Measurements from ENCODE around the gene NEK6.

DNA sequence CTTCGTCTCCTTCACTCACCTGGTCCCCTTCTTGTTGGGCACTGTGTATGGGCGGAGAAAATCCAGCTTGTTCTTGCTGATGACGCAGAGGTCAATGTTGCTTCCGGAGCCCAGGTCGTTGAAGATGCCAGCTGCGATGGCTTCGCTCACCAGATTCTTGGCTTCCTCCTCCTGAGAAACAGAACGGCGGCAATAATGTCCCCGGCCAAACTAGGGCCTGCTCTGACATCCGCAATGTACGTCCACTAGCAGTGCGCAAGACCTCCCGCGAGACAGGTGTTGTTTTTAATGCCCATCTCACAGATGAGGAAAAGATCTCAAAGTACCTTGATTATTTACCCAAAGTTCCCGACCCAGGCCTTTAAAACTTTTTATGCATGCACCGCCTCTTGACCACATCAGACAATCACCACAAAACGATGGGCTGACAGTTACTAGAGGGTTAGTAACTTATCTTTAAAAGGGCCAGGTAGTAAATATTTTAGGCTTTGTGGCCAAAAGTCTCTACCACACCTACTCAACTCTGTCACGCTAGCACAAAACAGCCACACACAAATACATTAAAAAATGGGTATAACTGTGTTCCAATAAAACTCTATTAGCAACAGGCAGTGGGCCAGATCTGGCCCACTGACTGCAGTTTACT lies 99.1 kb downstream of the NEK6 start:
- TF ChIP-seq EZH2 (IDR thresholded peaks at IDR 0.05; ENCODE audit: low read depth) = no peak
- TF ChIP-seq, protein P1, sequence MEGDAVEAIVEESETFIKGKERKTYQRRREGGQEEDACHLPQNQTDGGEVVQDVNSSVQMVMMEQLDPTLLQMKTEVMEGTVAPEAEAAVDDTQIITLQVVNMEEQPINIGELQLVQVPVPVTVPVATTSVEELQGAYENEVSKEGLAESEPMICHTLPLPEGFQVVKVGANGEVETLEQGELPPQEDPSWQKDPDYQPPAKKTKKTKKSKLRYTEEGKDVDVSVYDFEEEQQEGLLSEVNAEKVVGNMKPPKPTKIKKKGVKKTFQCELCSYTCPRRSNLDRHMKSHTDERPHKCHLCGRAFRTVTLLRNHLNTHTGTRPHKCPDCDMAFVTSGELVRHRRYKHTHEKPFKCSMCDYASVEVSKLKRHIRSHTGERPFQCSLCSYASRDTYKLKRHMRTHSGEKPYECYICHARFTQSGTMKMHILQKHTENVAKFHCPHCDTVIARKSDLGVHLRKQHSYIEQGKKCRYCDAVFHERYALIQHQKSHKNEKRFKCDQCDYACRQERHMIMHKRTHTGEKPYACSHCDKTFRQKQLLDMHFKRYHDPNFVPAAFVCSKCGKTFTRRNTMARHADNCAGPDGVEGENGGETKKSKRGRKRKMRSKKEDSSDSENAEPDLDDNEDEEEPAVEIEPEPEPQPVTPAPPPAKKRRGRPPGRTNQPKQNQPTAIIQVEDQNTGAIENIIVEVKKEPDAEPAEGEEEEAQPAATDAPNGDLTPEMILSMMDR (conservative IDR thresholded peaks at IDR 0.05) = no peak

All from PC-9 (cell line).